ENCODE data around the gene ESPL1. TPM values are rescaled to one million over a fixed set of nuclear protein-coding genes. Genes with fewer than 3 reads are reported as not detected.

ESPL1 gene
- total and polyA plus RNA-seq, 2 of the 8 experiments (the other 6 are each of a cell fraction or from before 2014, with no cell fraction given) = 31.8 to 52.7 TPM

- Histone ChIP-seq H3K4me1 (replicated peaks in 1 of 4; ENCODE audit: control insufficient read depth in 3 of 4, insufficient read depth in 4 of 4, low read length in 3 of 4) (peaks cover 0 to 13% (median 8%) of the 10 kb centered on the region in 4 experiments; a peak in 6 of 7 replicates), H3K27me3 (replicated peaks in 1 of 4; ENCODE audit: control insufficient read depth in 3 of 4, extremely low read depth in 1 of 4, insufficient read depth in 3 of 4, low read length in 3 of 4) (no peaks in the 10 kb centered on the region; a peak in 1 of 7 replicates), H2AFZ (ENCODE audit: low read length) (no peak overlapping the region), H2AK5ac (ENCODE audit: low read depth, low read length) (peak overlapping the region; percentile 77; the same call in 1 of the 2 replicates), H3K23me2 (ENCODE audit: low read depth, low read length) (no peaks in the 10 kb centered on the region), H4K8ac (ENCODE audit: extremely low read depth, insufficient read depth, low read length) (no peak overlapping the region; the same call in 1 of the 2 replicates), H4K20me1 (replicated peaks in 1 of 2; ENCODE audit: control insufficient read depth in 1 of 2, insufficient read depth in 2 of 2, low read length in 2 of 2) (no peaks in the 10 kb centered on the region), H2BK5ac (ENCODE audit: low read depth, low read length) (peak overlapping the region; percentile 84; the same call in 1 of the 2 replicates), H2BK120ac (replicated peaks; ENCODE audit: low read depth, low read length) (peak overlapping the region; percentile 9), H2BK12ac (ENCODE audit: low read depth, low read length) (peak overlapping the region; percentile 76; the same call in 1 of the 2 replicates), H3K4me2 (ENCODE audit: insufficient read depth in 1 of 2, low read depth in 2 of 2, low read length in 2 of 2) (peak overlapping the region; percentile 28 to 40; a peak in 3 of 4 replicates), H3K14ac (ENCODE audit: insufficient read length) (no peak overlapping the region), H3K79me2 (ENCODE audit: control insufficient read depth in 1 of 2, insufficient read depth in 2 of 2, low read length in 2 of 2) (no peaks in the 10 kb centered on the region), H3K56ac (replicated peaks; ENCODE audit: insufficient read length, low read depth, low read length) (no peak overlapping the region), H3K36me3 (ENCODE audit: control insufficient read depth in 2 of 4, insufficient read depth in 4 of 4, low read length in 3 of 4) (no peaks in the 10 kb centered on the region), H3K4ac (replicated peaks; ENCODE audit: insufficient read length, low read depth, low read length) (peak overlapping the region; percentile 3), H4K91ac (replicated peaks; ENCODE audit: insufficient read length, low read length) (peak overlapping the region; percentile 6), H3K9ac (replicated peaks in 1 of 4; ENCODE audit: extremely low read depth in 1 of 4, low read depth in 3 of 4, low read length in 3 of 4) (no peak overlapping the region), H3K18ac (ENCODE audit: extremely low read depth, low read length) (peak overlapping the region; percentile 42), H2BK20ac (ENCODE audit: low read length) (peak overlapping the region; percentile 87), H3K27ac (ENCODE audit: low read depth, low read length) (no peak overlapping the region), H3K9me3 (ENCODE audit: insufficient read depth in 2 of 2, low read depth in 1 of 2, low read length in 1 of 2) (no peaks in the 10 kb centered on the region), H4K5ac (ENCODE audit: insufficient read length, low read depth, low read length) (peak overlapping the region; percentile 11), H2BK15ac (ENCODE audit: low read length) (peak overlapping the region; percentile 88; the same call in 1 of the 2 replicates), H3K79me1 (ENCODE audit: low read depth, low read length) (no peaks in the 10 kb centered on the region), H3K23ac (ENCODE audit: insufficient read length) (no peak overlapping the region), H3K4me3 (ENCODE audit: extremely low read depth in 1 of 4, insufficient read depth in 2 of 4, low read depth in 3 of 4, low read length in 4 of 4) (no peak overlapping the region)
- CTCF ChIA-PET (ENCODE audit: partially characterized antibody) = interaction anchor here (1.0 to 23.5 kb wide), 13 partner anchors 8 to 189 kb away, joined by 3 to 535 read pairs (median 17); partner anchors contain the start of genes ESPL1 and ITGB7
- POLR2A ChIA-PET (ENCODE audit: partially characterized antibody) = interaction anchor here (0.8 to 4.6 kb wide), 7 partner anchors 10 to 52 kb away, joined by 3 to 18 read pairs (median 4); no protein-coding TSS in a partner anchor
- WGBS, 2 experiments (ENCODE audit: extremely low coverage in 1 of 2, insufficient coverage in 1 of 2, insufficient read length in 1 of 2, insufficient replicate concordance in 2 of 2, low coverage in 1 of 2, low lambda C conversion rate in 2 of 2, missing lambda C conversion rate in 1 of 2) = 66% methylated on average over 11 of the region's 11 CpGs; no CpG with 5 or more reads in 1 of the 2 experiments
- FAIRE-seq = no peak
- DNase-seq (ENCODE audit: low read depth in 1 of 2, low spot score in 2 of 2) = no peak
- no peak for TF ChIP-seq CTBP2 (IDR thresholded peaks at IDR 0.05; ENCODE audit: borderline replicate concordance, insufficient read depth, insufficient read length, low read length)
- no peak for TF ChIP-seq JUND (IDR thresholded peaks at IDR 0.05; ENCODE audit: low read length)
- TF ChIP-seq MAX (IDR thresholded peaks at IDR 0.05) = peak; percentile 26; the same call in 1 of the 2 replicates
These were observed 26.3 kb upstream of the ESPL1 start for GRCh38 chr12:53241623-53242412.
